HepG2 (cell line): ENCODE data around the gene CA11. TPM values are rescaled to one million over a fixed set of nuclear protein-coding genes. Genes with fewer than 3 reads are reported as not detected.

Source experiments
- ATF2 ChIP-seq: sonication (generic); formaldehyde crosslinking; IDR thresholded peaks from 2 replicates; pipeline ENCODE4 v1.4.0; 2020; ENCODE audit warnings: missing genetic modification reagents
- GFI1 ChIP-seq: sonication (generic); formaldehyde crosslinking; IDR thresholded peaks from 2 replicates; pipeline ENCODE4 v1.5.0; 2020; ENCODE audit warnings: missing genetic modification reagents, mild to moderate bottlenecking, borderline replicate concordance
- HMG20A ChIP-seq: IDR thresholded peaks from 2 replicates; pipeline ENCODE4 v1.6.1; 2016; ENCODE audit warnings: borderline replicate concordance
- HMGXB4 ChIP-seq, 2 experiments: sonication (generic) in 1 of 2; formaldehyde crosslinking in 1 of 2; IDR thresholded peaks; 2 replicates each; pipeline versions ENCODE4 v1.4.0 to v1.6.1; 2018 to 2020; ENCODE audit warnings: missing genetic modification reagents in 2 of 2, borderline replicate concordance in 1 of 2, low read depth in 1 of 2, mild to moderate bottlenecking in 1 of 2, missing biosample characterization in 1 of 2
- MZF1 ChIP-seq: sonication (generic); formaldehyde crosslinking; IDR thresholded peaks from 2 replicates; pipeline ENCODE4 v1.8.1; 2023; ENCODE audit warnings: mild to moderate bottlenecking, missing genetic modification reagents, borderline replicate concordance
- REL ChIP-seq: sonication (generic); formaldehyde crosslinking; conservative IDR thresholded peaks from 2 replicates; pipeline ENCODE4 v1.8.0; 2022; ENCODE audit warnings: mild to moderate bottlenecking, missing genetic modification reagents, moderate library complexity
- SP1 ChIP-seq, 2 experiments: fragments of 450-650 bp in 1 of 2; sonication (generic) in 1 of 2; formaldehyde crosslinking in 1 of 2; IDR thresholded peaks; 2 replicates each; pipeline versions ENCODE4 v1.4.0 to v1.6.1; 2016 to 2020; ENCODE audit warnings: missing genetic modification reagents in 1 of 2
- TAF1 ChIP-seq: sonication (generic); formaldehyde crosslinking; IDR thresholded peaks from 2 replicates; pipeline ENCODE4 v1.4.0; 2020; ENCODE audit warnings: missing genetic modification reagents
- TMF1 ChIP-seq: sonication (generic); formaldehyde crosslinking; IDR thresholded peaks from 2 replicates; pipeline ENCODE4 v1.8.1; 2022; ENCODE audit warnings: low read depth, missing genetic modification reagents
- U2AF1 ChIP-seq: fragments of 200-400 bp; formaldehyde crosslinking; optimal IDR thresholded peaks from 2 replicates; pipeline ENCODE3; 2017; ENCODE audit warnings: mild to moderate bottlenecking, low read depth, low read length
- ZNF570 ChIP-seq: sonication (generic); formaldehyde crosslinking; IDR thresholded peaks from 2 replicates; pipeline ENCODE4 v1.4.0; 2020; ENCODE audit warnings: mild to moderate bottlenecking, missing genetic modification reagents, borderline replicate concordance
- polyA plus RNA-seq, 8 experiments: library from polyadenylated mRNA; depleted of rRNA in 3 of 8; stranded (reverse) in 7 of 8; unstranded in 1 of 8; fragments of >200 nt; fragmentation: Illumina TruSeq in 4 of 8; extraction: Trizol in 4 of 8; gene quantifications; 2 replicates each; pipeline versions ENCODE4 v1.2.1 to v1.2.3, GENCODE V29; 2011 to 2016; ENCODE audit warnings: low read depth in 4 of 8, missing spikeins in 1 of 8, mixed read lengths in 1 of 8; ENCODE audit not compliant: insufficient read depth in 1 of 8
- total RNA-seq, 5 experiments: library from RNA; depleted of rRNA; stranded (reverse); fragments of >200 nt; fragmentation: Illumina TruSeq; extraction: Trizol; gene quantifications; 2 replicates each; pipeline ENCODE4 v1.2.3, GENCODE V29; 2016; ENCODE audit warnings: low read depth in 1 of 5
- TF ChIP-seq, protein P1 (sequence below): sonication (generic); formaldehyde crosslinking; IDR thresholded peaks from 2 replicates; pipeline ENCODE4 v1.4.0; 2020; ENCODE audit warnings: missing genetic modification reagents
- TF ChIP-seq, protein P2 (sequence below): sonication (generic); formaldehyde crosslinking; IDR thresholded peaks from 2 replicates; pipeline ENCODE4 v1.4.0; 2020; ENCODE audit warnings: missing genetic modification reagents, mild to moderate bottlenecking, borderline replicate concordance
- TF ChIP-seq, protein P3 (sequence below): sonication (generic); formaldehyde crosslinking; IDR thresholded peaks from 2 replicates; pipeline ENCODE4 v1.4.0; 2020; ENCODE audit warnings: missing genetic modification reagents

Gene CA11
- total and polyA plus RNA-seq, 2 of the 13 experiments (the other 11 are each of a cell fraction or from before 2014, with no cell fraction given): 0.41 to 0.58 TPM

DNA sequence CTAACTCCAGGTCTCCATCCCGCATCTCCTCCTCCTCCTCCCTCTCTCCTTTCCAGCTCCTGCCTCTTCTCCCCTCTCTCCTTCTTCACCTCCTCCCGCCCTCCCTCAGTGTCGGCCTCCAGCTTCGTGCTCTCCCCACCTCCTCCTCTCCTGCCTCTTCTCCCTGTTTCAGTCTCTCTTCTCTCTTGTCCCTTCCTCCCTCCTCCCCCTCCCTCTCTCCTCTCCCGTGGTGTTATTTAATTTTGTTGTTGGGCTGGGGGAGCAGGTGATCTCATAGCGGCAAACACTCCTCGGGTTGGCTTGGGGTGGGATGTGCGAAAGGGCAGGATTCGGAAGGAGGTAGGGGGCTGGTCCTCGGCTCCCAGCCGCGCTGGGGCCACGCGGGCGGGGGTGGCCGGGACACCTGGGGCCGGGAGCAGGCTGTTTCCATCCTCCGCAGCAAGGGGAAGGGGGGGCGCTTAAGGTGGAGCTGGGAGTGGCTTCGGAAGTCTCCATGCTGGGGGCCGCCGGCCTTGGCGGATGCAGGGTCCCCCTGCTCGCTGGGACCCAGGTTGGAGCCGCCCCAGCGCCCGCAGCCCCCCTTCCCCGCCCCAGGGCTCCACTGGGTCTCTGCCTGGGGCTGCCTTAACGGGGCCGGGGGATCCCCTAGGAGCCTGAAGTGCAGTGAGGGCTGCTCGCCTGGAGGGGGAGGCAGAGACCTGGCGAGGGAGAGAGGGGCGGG, at the start of gene CA11 (continued):
- TF ChIP-seq U2AF1 (no peak), MZF1 (CRISPR knock-in tag) (no peak), GFI1 (no peak), REL (CRISPR knock-in tag) (0 out of 2 replicates have a peak, but pooled peaks have one; percentile 35), HMG20A (CRISPR knock-in tag) (no peak), SP1 (IDR thresholded peaks at IDR 0.05) (no peak), SP1 (CRISPR knock-in tag; IDR thresholded peaks at IDR 0.05) (peak; percentile 80), ZNF570 (CRISPR knock-in tag) (no peak), ATF2 (no peak), TAF1 (no peak), TMF1 (CRISPR knock-in tag) (no peak), HMGXB4 (CRISPR knock-in tag; IDR thresholded peaks at IDR 0.05; ENCODE audit: borderline replicate concordance in 1 of 2, low read depth in 1 of 2) (peak; percentile 53 to 70; a peak in 1 of 4 replicates)
- TF ChIP-seq, protein P1, sequence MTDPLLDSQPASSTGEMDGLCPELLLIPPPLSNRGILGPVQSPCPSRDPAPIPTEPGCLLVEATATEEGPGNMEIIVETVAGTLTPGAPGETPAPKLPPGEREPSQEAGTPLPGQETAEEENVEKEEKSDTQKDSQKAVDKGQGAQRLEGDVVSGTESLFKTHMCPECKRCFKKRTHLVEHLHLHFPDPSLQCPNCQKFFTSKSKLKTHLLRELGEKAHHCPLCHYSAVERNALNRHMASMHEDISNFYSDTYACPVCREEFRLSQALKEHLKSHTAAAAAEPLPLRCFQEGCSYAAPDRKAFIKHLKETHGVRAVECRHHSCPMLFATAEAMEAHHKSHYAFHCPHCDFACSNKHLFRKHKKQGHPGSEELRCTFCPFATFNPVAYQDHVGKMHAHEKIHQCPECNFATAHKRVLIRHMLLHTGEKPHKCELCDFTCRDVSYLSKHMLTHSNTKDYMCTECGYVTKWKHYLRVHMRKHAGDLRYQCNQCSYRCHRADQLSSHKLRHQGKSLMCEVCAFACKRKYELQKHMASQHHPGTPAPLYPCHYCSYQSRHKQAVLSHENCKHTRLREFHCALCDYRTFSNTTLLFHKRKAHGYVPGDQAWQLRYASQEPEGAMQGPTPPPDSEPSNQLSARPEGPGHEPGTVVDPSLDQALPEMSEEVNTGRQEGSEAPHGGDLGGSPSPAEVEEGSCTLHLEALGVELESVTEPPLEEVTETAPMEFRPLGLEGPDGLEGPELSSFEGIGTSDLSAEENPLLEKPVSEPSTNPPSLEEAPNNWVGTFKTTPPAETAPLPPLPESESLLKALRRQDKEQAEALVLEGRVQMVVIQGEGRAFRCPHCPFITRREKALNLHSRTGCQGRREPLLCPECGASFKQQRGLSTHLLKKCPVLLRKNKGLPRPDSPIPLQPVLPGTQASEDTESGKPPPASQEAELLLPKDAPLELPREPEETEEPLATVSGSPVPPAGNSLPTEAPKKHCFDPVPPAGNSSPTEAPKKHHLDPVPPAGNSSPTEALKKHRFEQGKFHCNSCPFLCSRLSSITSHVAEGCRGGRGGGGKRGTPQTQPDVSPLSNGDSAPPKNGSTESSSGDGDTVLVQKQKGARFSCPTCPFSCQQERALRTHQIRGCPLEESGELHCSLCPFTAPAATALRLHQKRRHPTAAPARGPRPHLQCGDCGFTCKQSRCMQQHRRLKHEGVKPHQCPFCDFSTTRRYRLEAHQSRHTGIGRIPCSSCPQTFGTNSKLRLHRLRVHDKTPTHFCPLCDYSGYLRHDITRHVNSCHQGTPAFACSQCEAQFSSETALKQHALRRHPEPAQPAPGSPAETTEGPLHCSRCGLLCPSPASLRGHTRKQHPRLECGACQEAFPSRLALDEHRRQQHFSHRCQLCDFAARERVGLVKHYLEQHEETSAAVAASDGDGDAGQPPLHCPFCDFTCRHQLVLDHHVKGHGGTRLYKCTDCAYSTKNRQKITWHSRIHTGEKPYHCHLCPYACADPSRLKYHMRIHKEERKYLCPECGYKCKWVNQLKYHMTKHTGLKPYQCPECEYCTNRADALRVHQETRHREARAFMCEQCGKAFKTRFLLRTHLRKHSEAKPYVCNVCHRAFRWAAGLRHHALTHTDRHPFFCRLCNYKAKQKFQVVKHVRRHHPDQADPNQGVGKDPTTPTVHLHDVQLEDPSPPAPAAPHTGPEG: no peak
- TF ChIP-seq, protein P2, sequence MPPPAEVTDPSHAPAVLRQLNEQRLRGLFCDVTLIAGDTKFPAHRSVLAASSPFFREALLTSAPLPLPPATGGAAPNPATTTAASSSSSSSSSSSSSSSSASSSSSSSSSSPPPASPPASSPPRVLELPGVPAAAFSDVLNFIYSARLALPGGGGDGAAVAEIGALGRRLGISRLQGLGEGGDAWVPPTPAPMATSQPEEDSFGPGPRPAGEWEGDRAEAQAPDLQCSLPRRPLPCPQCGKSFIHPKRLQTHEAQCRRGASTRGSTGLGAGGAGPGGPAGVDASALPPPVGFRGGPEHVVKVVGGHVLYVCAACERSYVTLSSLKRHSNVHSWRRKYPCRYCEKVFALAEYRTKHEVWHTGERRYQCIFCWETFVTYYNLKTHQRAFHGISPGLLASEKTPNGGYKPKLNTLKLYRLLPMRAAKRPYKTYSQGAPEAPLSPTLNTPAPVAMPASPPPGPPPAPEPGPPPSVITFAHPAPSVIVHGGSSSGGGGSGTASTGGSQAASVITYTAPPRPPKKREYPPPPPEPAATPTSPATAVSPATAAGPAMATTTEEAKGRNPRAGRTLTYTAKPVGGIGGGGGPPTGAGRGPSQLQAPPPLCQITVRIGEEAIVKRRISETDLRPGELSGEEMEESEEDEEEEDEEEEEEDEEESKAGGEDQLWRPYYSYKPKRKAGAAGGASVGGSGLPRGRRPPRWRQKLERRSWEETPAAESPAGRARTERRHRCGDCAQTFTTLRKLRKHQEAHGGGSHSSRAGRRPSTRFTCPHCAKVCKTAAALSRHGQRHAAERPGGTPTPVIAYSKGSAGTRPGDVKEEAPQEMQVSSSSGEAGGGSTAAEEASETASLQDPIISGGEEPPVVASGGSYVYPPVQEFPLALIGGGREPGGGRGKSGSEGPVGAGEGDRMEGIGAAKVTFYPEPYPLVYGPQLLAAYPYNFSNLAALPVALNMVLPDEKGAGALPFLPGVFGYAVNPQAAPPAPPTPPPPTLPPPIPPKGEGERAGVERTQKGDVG (CRISPR knock-in tag): no peak
- TF ChIP-seq, protein P3, sequence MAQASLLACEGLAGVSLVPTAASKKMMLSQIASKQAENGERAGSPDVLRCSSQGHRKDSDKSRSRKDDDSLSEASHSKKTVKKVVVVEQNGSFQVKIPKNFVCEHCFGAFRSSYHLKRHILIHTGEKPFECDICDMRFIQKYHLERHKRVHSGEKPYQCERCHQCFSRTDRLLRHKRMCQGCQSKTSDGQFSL (CRISPR knock-in tag): peak; percentile 97
